ENCODE data around the gene MAP3K7CL. TPM values are rescaled to one million over a fixed set of nuclear protein-coding genes. Genes with fewer than 3 reads are reported as not detected.

The MAP3K7CL gene
- total RNA-seq, 1 donor from 2014 or later: 6.9 TPM

DNA sequence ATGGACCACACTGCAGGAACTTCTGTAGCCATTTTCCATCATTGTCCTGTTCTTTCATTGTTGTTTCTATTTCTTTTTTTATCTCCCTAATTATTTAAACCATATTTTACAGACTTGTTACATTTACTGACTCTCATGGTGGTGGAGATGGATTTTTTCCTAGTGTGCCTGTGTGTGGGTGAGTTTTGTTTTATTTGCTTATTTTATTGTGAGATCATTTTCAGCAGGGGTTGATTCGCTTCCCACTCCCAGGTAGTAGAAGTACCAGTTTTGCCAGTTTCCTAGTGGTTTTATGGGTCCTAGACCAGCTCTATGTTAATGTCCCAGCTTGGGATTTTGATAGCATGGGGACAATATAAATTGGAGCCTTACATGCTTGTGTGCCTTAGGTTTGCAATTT, 88.3 kb downstream of the MAP3K7CL start:
- H3K9me3 ChIP-seq: no peaks in the 10 kb centered on the region
- no peaks in the 10 kb centered on the region for H3K36me3 ChIP-seq
- TF ChIP-seq POLR2A (IDR thresholded peaks at IDR 0.05): no peak
- intact Hi-C loops (cut with DNase I): no loop called here
- H3K4me1 ChIP-seq: peaks cover 6% of the 10 kb centered on the region
- no peak overlapping the region for H3K4me3 ChIP-seq
- H3K27me3 ChIP-seq: no peaks in the 10 kb centered on the region
- H3K27ac ChIP-seq: peak overlapping the region; percentile 18
- no peak for DNase-seq (ENCODE audit: extremely low spot score in 2 of 2)

GRCh38 chr21:29219165-29219770, 88.8 kb downstream of the MAP3K7CL start:
- Histone ChIP-seq H3K36me3 (no peaks in the 10 kb centered on the region), H3K4me3 (no peak overlapping the region), H3K27ac (peak overlapping the region; percentile 18), H3K27me3 (no peaks in the 10 kb centered on the region), H3K9me3 (no peaks in the 10 kb centered on the region), H3K4me1 (peaks cover 6% of the 10 kb centered on the region)
- intact Hi-C loops (cut with DNase I): no loop called here
- TF ChIP-seq, protein P1, sequence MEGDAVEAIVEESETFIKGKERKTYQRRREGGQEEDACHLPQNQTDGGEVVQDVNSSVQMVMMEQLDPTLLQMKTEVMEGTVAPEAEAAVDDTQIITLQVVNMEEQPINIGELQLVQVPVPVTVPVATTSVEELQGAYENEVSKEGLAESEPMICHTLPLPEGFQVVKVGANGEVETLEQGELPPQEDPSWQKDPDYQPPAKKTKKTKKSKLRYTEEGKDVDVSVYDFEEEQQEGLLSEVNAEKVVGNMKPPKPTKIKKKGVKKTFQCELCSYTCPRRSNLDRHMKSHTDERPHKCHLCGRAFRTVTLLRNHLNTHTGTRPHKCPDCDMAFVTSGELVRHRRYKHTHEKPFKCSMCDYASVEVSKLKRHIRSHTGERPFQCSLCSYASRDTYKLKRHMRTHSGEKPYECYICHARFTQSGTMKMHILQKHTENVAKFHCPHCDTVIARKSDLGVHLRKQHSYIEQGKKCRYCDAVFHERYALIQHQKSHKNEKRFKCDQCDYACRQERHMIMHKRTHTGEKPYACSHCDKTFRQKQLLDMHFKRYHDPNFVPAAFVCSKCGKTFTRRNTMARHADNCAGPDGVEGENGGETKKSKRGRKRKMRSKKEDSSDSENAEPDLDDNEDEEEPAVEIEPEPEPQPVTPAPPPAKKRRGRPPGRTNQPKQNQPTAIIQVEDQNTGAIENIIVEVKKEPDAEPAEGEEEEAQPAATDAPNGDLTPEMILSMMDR (IDR thresholded peaks at IDR 0.05): no peak
- no peak for TF ChIP-seq POLR2AphosphoS5 (IDR thresholded peaks at IDR 0.05; ENCODE audit: insufficient read depth in 1 of 2, low read depth in 1 of 2)
- TF ChIP-seq POLR2A (IDR thresholded peaks at IDR 0.05): no peak
- DNase-seq (ENCODE audit: extremely low spot score in 2 of 2): no peak

GRCh38 chr21:29221253-29221744, 90.9 kb downstream of the MAP3K7CL start:
- Histone ChIP-seq H3K36me3 (no peaks in the 10 kb centered on the region), H3K27me3 (no peaks in the 10 kb centered on the region), H3K4me1 (peaks cover 6% of the 10 kb centered on the region), H3K9me3 (no peaks in the 10 kb centered on the region), H3K4me3 (no peak overlapping the region), H3K27ac (no peak overlapping the region)
- intact Hi-C loops (cut with DNase I): loop anchor here (10.0 kb wide), 1 partner anchor 884 kb away; no protein-coding TSS in a partner anchor
- TF ChIP-seq POLR2AphosphoS5 (IDR thresholded peaks at IDR 0.05; ENCODE audit: insufficient read depth in 1 of 2, low read depth in 1 of 2) (no peak), POLR2A (IDR thresholded peaks at IDR 0.05) (no peak)
- TF ChIP-seq, protein P1 (IDR thresholded peaks at IDR 0.05): no peak
- no peak for DNase-seq (ENCODE audit: extremely low spot score in 2 of 2)

GRCh38 chr21:29224006-29224405, 93.6 kb downstream of the MAP3K7CL start:
- intact Hi-C loops (cut with DNase I): loop anchor here (10.0 kb wide), 1 partner anchor 881 kb away; no protein-coding TSS in a partner anchor
- Histone ChIP-seq H3K27me3 (no peaks in the 10 kb centered on the region), H3K36me3 (no peaks in the 10 kb centered on the region), H3K27ac (no peak overlapping the region), H3K9me3 (no peaks in the 10 kb centered on the region), H3K4me1 (peaks cover 6% of the 10 kb centered on the region), H3K4me3 (no peak overlapping the region)
- TF ChIP-seq POLR2A (IDR thresholded peaks at IDR 0.05): no peak
- TF ChIP-seq, protein P1 (IDR thresholded peaks at IDR 0.05): no peak
- no peak for TF ChIP-seq POLR2AphosphoS5 (IDR thresholded peaks at IDR 0.05; ENCODE audit: insufficient read depth in 1 of 2, low read depth in 1 of 2)
- no peak for DNase-seq (ENCODE audit: extremely low spot score in 2 of 2)

Small RNA genes within 50 kb of the gene (small RNA-seq; reads per million reads assigned to genes)
- gene RF00012 (not detected), gene RF00019 (not detected)

Other genes starting within 250 kb of the MAP3K7CL start
- 21.9 TPM for gene LTN1, start 137.8 kb upstream of the MAP3K7CL start, total RNA-seq
- gene RWDD2B, start 111.3 kb upstream of the MAP3K7CL start, total RNA-seq: 9.1 TPM
- 22.8 TPM for gene USP16, start 106.0 kb upstream of the MAP3K7CL start, total RNA-seq
- gene CCT8, start 57.0 kb upstream of the MAP3K7CL start, total RNA-seq: 81.3 TPM
- 33.1 TPM for gene BACH1, start 168.3 kb downstream of the MAP3K7CL start, total RNA-seq

All from vagina (tissue), 2 donors.